HG02678 (cell line): Measurements from ENCODE around the gene BRIP1.
"Not testable (repeated sequence)": the region's sequence is repeated elsewhere in the genome, so short reads cannot be mapped to it uniquely, and the experiment has no call there.

Source experiments
- ATAC-seq: cut with Tn5 transposase; IDR thresholded peaks from one replicate; pipeline ENCODE4 v1.9.1; 2021; ENCODE audit warnings: mild to moderate bottlenecking, moderate library complexity; ENCODE audit not compliant: unreplicated experiment

BRIP1 gene

GRCh38 chr17:61702450-61702849 is 160.9 kb downstream of the BRIP1 start:
- ATAC-seq: no peak

GRCh38 chr17:61701978-61702377 is 161.3 kb downstream of the BRIP1 start:
- no peak for ATAC-seq

GRCh38 chr17:61701334-61701733 is 162.0 kb downstream of the BRIP1 start:
- ATAC-seq: no peak

GRCh38 chr17:61700252-61700651 is 163.1 kb downstream of the BRIP1 start:
- no peak for ATAC-seq

- ATAC-seq: no peak
These were observed 163.6 kb downstream of the BRIP1 start for GRCh38 chr17:61699694-61700093.

GRCh38 chr17:61699032-61699431 is 164.3 kb downstream of the BRIP1 start:
- no peak for ATAC-seq

- ATAC-seq: no peak
These were observed 165.1 kb downstream of the BRIP1 start for GRCh38 chr17:61698244-61698643.

GRCh38 chr17:61695779-61696337 is 167.5 kb downstream of the BRIP1 start:
- no peak for ATAC-seq

- no peak for ATAC-seq
These were observed 169.2 kb downstream of the BRIP1 start for GRCh38 chr17:61694095-61694494.

- ATAC-seq: no peak
These were observed 173.6 kb downstream of the BRIP1 start for GRCh38 chr17:61689610-61690180.

GRCh38 chr17:61687769-61688168 is 175.6 kb downstream of the BRIP1 start:
- no peak for ATAC-seq

GRCh38 chr17:61686113-61686512 is 177.2 kb downstream of the BRIP1 start:
- ATAC-seq: no peak

- no peak for ATAC-seq
These were observed 178.5 kb downstream of the BRIP1 start for GRCh38 chr17:61684818-61685217.

- no peak for ATAC-seq
These were observed 179.2 kb downstream of the BRIP1 start for GRCh38 chr17:61684172-61684571.

GRCh38 chr17:61683466-61683865 is 179.9 kb downstream of the BRIP1 start:
- ATAC-seq: no peak

GRCh38 chr17:61680921-61681320 is 182.4 kb downstream of the BRIP1 start:
- ATAC-seq: no peak

GRCh38 chr17:61678339-61678738 is 185.0 kb downstream of the BRIP1 start:
- ATAC-seq: no peak

- ATAC-seq: not testable (repeated sequence)
These were observed 186.0 kb downstream of the BRIP1 start for GRCh38 chr17:61677150-61677811.

GRCh38 chr17:61676522-61676921 is 186.8 kb downstream of the BRIP1 start:
- ATAC-seq: not testable (repeated sequence)

GRCh38 chr17:61674609-61675008 is 188.7 kb downstream of the BRIP1 start:
- ATAC-seq: not testable (repeated sequence)

GRCh38 chr17:61673019-61673897 is 190.1 kb downstream of the BRIP1 start:
- ATAC-seq: not testable (repeated sequence)
